Stimulated activated CD4-positive, alpha-beta T cell treated with anti-CD3 and anti-CD28 coated beads, Interleukin-4, amount 100 ng/mL, for 4 hours (primary cell): ENCODE measurements around the gene PEX13.
A peak's percentile ranks its signal among the peaks of the same experiment; 100 is the strongest.
"Not testable (repeated sequence)": the region's sequence is repeated elsewhere in the genome, so short reads cannot be mapped to it uniquely, and the experiment has no call there.

Experiments
- DNase-seq, 2 experiments: peaks; one replicate each; pipeline ENCODE4 v3.0.0-alpha.2; 2020

PEX13 gene, protein sequence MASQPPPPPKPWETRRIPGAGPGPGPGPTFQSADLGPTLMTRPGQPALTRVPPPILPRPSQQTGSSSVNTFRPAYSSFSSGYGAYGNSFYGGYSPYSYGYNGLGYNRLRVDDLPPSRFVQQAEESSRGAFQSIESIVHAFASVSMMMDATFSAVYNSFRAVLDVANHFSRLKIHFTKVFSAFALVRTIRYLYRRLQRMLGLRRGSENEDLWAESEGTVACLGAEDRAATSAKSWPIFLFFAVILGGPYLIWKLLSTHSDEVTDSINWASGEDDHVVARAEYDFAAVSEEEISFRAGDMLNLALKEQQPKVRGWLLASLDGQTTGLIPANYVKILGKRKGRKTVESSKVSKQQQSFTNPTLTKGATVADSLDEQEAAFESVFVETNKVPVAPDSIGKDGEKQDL

DNA sequence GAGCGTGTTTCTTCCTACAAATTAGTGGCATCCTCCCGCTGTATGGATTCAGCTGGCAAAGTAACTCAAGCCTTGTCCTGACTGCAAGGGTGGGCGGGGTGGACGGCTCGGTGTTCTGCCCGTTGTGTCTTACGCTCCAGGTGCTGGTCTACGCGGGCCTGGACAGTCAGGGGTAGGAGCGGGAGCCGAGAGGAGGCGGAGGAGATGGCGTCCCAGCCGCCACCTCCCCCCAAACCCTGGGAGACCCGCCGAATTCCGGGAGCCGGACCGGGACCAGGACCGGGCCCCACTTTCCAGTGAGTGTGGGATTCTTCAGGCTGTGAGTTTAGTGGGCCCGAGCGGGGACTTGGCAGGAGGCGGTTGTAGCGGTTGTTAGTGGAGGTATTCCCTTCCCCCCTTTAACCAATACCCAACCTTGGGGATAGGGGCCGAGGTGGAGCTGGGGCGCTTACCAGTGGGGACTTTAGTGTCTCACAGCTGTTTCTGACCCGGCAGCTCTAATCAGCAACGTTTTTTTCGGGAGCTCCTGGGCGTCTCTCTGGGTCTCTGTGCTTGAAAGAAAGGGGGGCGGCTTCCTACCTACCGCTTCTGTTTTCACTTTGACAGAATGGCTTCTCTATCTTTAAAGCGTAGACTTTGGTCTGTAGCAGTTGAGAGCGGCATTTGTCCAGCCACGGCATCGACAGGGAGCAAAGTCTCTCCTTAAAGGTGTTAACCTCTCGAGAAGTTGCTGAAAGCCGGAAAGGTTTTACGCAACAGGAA, at the start of gene PEX13, which contains the start of gene PUS10:
TSS of gene PEX13 (plus strand) at position 165 of the 762 bp plus-strand sequence. CDS start at position 205, 40 bp downstream.
TSS of gene PUS10 (minus strand) at position 700 of the 762 bp plus-strand sequence. CDS start 6,365 bp downstream, outside the sequence.
- peak; percentile 51 to 60 for DNase-seq

DNA sequence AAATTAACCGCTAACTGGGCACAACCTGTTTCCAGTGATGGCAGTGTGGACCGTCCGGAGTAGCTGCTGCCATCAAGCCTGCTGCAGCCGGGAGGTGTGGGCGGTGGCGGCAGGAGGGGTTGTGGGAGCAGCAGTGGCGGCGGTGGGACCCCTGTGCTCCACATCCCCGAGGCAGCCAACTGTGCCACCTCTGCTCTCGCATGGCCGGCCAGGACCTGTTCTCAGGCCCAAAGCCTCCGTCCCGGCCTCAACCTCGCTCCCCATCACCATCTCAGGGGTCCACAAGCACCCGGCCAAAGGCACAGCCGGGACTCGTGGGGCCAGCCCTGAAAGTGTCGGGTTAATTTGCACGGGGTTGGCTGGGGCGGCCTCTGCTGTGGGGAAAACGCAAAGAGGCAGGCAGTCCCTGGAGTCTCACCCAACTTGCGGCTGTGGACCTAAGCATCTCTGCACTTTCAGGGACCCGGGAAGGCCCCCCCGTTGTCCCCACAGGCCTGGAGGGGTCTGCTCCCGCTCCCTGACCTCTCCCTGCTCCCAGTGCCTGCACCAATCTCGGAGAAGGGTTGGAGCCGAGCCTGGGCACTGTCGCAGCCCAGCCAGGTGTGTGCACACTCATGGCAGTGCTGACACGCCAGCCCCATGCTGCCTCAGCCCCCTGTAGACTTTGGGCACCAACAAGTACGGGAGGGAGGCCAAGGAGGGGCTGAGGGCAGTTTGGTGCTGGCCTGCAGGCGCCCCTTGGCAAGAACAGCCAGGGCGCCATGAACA, 44.4 kb upstream of the PEX13 start:
- DNase-seq = no peak

DNA sequence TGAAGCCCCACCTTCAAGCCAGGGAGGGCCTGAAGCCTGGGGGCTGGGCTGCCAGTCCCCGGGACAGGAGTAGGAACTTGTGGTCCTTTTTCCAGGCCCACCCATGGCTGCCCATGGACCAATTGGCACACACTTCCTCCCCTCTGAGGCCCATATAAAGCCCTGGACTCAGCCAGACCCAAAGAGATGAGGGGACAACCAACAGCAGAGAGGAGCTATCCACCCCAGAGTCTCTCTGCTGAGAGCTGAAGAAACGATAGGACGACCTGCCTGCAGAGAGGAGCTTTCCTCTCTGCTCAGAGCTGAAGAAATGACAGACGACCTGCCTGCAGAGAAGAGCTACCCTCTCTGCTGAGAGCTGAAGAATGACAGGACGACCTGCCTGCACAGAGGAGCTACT, 43.8 kb upstream of the PEX13 start:
- no peak for DNase-seq

DNA sequence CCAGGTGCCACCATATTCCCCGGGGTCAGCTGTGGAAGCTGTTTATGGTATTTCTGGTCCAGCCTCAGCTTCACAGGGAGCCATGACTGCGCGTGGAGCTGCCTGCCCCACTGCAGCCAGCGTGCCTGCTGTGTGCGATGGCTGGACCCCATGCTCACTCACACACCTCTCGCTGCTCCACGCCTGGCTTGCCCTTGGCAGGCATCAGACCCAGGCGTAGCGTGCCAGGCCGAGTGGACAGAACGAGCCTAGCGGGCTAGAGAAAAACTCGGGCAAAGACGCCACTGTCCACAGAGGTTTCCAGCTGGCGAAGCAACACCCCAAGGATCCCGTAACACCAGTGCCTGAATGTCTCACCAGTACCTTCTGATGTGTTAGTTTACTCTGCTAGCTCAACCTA, 42.9 kb upstream of the PEX13 start:
- DNase-seq = no peak

DNA sequence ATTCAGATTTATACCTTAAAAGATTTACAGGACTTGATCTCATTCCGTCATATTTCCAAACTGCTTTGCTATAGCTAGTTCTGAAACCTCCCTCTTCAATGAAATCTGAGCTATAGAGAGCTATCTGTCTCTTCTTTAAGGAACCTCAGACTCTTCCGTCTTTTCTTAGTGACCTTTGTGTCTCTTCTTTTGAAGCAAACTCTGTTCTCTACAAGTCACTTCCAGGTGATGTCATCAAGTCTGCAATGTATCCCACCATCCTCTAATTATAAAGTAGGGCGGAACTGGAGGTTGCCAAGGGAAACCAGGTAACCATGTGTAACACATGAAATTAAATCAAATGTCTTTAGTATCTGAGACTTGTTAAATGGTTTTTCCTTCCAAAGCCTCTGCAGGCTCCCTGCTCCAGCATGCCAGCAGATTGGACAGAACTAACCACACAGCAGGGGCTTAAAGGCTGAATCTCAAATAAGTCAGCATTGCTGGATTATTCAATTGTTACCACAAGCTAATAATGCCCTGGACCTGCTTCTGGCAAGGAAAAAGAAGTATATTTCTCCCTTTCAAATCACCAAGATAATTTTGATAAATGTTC, 41.2 kb upstream of the PEX13 start:
- DNase-seq = no peak

DNA sequence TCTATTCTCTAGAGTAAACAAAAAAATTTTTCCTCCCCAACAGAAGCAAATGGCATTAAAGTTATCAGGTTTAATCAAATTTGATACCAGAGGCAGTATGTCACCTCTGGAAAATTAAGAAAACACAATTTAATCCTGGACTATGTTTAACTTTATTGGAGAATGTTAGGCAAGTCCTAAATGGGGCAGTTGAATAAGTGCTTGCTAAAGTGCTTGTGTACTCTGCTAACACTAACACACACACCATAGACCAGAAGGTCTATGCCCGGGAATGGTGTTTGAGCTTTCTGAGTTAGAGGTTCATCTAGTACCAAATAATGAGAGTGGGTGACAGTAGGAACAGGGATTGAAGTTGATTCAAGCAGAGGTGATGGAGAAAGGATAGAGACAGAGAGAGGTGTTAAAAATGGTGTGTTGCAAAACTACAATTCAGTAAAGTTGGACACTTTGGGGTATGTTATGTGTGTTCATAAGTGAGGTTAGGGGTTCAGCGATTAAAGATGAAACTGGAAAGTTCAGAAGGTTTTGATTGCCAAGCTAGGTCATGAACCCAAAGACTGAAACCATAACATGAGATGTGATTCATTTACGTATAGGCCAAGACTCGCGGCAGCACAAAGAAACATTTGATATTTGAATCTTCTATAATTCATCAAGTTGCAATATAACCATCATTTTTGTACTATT, 40.5 kb upstream of the PEX13 start:
- DNase-seq = no peak

DNA sequence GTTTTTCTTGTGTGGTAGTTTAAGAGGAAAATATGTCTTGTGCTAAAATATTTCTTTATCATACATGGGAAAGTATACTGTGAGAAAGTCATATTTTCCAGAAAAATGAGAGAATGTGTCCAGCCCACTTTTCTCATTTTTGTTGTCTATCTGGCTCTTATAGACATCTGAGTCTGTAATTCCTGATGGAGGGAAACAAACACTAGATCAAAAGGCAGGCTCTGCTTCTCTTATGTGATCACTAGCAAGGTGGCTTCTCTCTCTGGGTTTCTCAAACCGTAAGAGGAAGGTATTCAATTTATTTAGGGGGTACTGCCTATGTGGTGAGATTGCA, 40.0 kb upstream of the PEX13 start:
- DNase-seq = no peak

DNA sequence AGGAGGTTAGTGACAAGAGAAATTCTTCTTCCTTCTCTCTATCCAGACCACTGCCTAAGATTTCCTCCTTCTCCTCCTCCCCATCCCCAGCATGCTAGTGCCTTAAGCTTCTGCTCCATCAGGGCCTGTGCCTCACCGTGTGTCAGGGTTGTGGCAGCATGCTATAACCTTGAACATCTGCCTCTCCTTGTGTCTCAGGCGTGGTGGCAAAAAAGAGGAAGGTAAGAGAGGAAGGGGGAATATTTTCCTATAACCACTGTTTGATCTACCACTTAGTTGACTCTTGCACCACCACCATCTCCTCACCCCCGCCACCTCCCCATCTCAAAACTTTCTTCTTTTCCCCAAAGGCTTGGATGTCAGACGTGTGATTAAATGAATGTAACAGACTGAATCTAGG, 38.3 kb upstream of the PEX13 start:
- DNase-seq = no peak

DNA sequence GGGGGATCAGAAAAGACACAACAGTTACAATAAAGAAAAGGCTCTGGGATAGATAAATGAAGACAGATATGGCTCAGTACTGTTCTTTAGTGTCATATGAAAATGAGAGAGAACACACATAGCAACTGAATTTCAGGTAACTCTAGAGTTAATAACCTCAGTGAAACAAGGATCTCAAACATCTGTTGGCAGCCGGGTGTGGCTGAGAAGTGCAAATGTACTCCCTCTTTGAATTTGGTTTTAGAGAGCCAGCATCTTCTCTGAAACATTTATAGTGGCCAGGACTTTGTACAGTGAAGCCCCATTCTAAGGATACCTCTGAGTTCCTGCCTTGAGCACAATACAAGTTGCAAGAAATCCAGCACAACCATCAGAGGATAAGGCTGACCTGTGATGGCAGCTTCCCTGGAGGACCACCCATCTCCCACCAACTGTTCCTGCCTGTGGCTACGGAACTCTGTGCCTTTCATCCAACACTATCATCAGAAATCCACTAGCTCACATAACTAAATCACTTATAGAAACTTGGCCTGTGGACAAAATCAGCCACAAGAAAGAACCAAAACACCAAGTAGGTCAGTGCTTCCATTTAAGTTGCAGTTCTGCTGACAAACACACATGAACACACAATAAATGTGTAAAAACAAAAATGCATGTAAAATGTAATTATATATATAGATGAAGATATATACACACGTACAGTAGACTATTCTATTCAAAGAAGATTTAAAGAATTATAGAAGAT, 37.3 kb upstream of the PEX13 start:
- DNase-seq = no peak

DNA sequence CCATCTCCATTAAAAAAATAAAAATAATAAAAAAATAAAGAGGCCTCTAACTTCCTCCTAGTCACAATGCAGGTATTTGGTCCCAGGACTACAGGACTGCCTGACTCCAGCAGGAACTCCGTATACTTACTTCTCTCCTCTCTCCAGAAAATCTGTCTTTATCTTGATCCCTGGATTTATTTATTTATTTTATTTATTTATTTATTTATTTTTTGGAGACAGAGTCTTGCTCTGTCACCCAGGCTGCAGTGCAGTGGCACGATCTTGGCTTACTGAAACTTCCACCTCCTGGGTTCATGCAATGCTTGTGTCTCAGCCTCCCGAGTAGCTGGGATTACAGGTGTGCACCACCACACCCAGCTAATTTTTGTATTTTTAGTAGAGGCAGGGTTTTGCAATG, 35.5 kb upstream of the PEX13 start:
- DNase-seq = not testable (repeated sequence)

DNA sequence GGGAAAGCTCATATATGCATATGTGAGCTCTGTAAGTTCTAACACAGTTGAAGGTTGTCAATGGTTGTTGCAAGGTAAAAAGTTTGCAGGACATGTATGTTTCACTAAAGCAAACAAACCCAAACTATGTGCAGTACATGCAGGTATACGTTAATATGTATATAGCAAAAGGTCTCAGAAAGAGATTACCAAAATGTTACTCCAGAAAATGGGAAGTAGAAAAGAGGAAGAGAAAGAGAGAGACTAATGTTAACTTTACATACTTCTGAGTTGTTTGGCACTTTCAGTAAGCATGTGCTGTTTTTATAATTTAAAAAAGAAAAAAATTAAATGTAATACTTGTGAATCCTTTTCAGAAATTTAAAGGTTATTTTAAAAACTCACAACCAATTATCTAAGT, 32.8 kb upstream of the PEX13 start:
- no peak for DNase-seq

DNA sequence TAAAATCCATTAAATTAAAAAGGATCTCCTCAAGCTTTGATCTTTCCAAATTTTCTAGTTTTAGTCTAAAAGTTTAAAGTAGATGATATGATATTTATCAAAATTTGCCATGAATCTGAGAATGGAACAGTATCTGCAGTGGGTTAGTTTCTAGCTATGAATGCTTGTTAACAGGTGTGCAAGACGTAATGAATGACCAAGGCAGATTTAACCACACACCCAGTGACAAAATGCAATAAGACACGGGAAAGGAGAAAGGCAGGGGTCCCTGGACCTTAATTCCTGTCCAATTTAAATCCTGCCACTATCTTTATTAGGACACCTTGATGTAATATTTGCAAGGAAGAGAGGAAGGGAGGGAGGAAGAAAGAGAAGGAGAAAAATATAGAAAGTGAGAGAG, 30.5 kb upstream of the PEX13 start:
- no peak for DNase-seq

DNA sequence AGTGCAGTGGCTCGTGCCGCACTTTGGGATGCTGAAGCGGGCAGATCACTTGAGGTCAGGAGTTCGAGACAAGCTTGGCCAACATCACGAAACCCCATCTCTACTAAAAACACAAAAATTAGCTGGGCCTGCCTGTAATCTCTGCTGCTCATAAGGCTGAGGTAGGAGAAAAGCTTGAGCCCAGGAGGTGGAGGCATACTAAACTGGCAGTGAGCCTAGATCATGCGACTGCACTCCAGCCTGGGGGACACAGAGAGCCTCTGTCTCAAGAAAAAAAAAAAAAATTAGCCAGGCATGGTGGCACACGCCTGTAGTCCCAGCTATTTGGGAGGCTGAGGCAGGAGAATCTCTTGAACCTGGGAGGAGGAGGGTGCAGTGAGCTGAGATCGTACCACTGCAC, 29.9 kb upstream of the PEX13 start:
- not testable (repeated sequence) for DNase-seq

DNA sequence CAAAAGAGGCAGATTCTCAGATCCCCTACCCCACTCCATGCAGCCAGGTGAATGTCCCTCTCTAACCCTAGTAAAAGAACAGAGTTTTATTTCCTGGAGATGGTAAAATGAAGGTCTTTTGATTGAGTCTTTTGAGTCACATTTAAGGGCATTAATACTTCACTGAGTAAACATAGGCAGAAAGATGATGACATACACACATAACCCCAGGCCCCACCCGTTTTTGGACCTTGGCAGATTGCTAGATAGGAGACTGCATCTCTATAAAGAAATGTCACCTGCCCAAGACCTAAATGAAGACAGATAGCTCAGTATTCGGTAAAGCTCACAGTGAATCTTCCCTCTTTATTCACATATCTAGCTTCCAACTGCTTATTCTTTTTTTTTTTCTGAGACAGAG, 28.3 kb upstream of the PEX13 start:
- no peak for DNase-seq

DNA sequence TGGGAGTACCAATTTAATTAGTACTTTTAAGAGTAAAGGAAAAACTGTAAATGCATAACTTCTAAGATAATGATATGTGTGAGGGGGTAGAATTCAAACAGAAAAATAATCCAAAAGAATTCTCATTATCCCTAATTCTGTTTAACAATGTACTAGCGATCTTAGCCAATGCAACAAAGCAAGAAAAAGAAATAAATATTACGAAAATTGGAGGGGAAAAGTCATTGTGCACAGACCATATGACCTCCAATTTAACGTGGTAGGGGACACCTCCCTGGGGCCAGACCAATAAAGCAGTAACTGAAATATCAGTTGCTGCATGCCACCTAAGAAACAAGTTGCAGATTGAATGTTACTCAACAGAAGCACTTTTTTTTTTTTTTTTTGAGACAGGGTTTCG, 25.9 kb upstream of the PEX13 start:
- DNase-seq = no peak

DNA sequence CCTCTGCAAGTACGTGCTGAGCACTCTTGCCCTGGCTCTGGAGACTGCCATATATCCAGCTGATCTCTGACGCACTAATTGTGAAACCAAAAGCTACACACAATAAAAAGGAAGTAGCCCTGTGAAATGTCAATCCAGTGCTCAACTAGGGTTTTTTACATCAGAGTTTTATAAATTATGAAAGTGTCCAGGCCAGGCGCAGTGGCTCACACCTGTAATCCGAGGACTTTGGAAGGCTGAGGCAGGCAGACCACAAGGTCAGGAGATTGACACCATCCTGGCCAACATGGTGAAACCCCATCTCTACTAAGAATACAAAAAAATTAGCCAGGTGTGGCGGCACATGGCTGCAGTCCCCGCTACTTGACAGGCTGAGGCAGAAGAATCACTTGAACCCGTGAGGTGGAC, 24.5 kb upstream of the PEX13 start:
- DNase-seq = no peak

DNA sequence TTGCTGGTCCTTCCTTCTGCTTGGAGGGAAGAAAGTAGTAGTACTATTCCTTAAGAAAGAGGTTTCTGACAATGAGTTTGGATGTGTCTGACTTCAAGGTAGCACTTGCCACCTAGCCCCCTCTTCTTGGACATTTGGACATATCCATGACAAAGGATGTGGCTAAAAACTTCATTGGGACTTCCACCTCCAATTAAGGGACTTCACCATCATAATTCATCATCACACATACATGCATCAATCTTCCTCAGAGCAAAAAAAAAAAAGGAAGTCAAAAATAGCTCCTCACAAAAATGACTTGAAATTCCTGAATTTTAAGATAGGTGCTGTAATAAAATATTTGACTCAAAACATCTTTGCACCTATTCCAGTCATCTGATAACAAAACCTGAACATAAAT, 23.4 kb upstream of the PEX13 start:
- no peak for DNase-seq

DNA sequence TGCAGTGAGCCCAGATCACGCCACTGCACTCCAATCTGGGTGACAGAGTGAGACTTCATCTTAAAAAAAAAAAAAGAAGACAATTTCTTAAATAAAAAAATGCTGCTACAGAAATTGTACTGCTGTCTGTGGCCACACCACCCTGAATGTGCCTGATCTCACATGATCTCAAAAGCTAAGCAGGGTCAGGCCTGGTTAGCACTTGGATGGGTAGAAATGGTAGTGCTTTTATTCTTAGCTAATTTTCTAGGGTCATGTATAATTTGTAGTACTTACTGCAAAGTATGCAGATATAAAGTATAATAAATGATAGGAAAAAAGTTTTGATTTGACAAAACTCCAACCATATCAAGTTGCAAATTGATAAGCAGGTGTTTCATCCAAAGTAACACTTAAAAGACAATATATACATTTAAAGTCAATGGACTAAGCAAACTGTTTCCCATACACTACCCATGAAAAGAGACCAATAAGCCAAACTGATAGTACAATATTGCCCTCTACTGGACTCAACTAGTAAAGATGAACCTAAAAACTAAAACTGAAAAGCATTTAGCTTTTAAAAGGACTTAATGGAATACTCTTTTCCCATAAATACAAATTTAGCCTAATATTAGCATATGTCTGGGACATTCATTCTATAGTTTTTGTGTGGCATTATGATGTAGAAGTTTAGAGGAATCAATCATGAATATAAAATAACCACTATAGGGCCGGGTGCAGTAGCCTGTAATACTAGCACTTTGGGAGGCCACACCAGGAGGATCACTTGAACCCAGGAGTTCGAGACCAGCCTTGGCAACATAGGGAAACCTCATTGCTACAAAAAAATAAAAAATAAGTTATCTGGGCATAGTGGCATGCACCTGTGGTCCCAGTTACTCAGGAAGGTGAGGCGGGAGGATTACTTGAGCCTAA, 18.6 kb upstream of the PEX13 start:
- DNase-seq = no peak

DNA sequence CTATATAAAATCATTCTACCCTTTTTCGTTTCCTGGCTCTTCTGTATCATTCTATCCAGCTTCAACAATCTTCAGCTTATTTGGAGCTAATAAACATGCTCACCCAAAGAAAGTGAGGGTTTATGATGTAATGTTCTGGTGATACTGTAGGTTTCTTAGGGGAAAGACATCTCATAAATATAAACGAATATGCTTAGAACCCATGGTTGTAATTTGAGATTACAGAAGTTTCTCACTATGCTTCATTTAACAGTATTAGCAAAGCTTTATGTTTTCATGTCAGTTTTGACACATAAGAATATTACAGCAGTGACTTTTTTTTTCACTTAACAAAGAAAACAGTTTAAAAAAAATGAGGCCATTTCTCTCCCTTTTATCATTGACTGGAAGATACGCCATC, 11.8 kb upstream of the PEX13 start:
- DNase-seq = no peak

DNA sequence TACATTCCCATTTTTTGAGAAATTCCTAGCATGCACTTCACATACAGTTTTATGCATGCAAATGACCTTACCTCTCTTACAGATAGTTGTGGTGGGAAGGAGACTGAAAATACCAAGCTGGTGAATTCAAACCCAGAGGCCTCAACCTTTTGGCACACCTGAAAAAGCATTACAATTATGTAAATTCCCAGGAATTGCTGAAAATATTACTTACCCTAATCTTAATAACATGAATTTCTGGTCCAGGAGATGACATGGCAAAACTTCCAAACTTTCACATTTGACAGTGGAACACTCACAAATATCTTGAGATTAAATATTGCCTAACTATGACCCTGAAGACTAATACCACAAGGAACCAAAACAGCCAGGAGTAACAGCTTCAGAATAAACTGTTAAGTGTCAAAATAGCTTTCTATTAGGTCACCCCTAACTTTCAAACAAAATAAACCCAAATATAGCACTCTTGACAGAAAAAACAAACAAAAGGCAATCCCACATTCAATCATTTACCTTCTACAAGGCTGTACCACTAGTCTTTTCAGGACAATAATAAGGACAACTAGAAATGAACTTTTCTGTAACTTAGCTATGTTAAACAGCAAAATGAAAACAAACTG, 10.9 kb upstream of the PEX13 start:
- no peak for DNase-seq
